Breast epithelium (tissue), 3 donors: ENCODE measurements around the gene IRF2BP2.

Experiments used
- CTCF ChIP-seq, 3 donors: fragments of 450-650 bp; IDR thresholded peaks; one replicate each; pipeline ENCODE4 v1.5.1; 2016 to 2017; ENCODE audit warnings: antibody characterized with exemption in 3 of 3, mild to moderate bottlenecking in 3 of 3, moderate library complexity in 3 of 3
- POLR2A ChIP-seq: fragments of 450-650 bp; IDR thresholded peaks from one replicate; pipeline ENCODE4 v1.6.1; 2016; ENCODE audit warnings: antibody characterized with exemption, mild to moderate bottlenecking, moderate library complexity
- POLR2AphosphoS5 ChIP-seq, 3 donors: sonication (generic); formaldehyde crosslinking; IDR thresholded peaks; one replicate each; pipeline ENCODE4 v1.6.1; 2017; ENCODE audit warnings: antibody characterized with exemption in 3 of 3

GRCh38 chr1:234617986-234618736 lies 8.2 kb upstream of the IRF2BP2 start:
- TF ChIP-seq CTCF (IDR thresholded peaks at IDR 0.05) (no peak), POLR2AphosphoS5 (IDR thresholded peaks at IDR 0.05) (peak in 1 of 3 donors; percentile 29), POLR2A (no peak)
